HG03159 (cell line): Measurements from ENCODE around the gene SH3YL1.

Experiments
- ATAC-seq: cut with Tn5 transposase; IDR thresholded peaks from one replicate; pipeline ENCODE4 v1.9.1; 2021; ENCODE audit warnings: mild to moderate bottlenecking, moderate library complexity; ENCODE audit not compliant: unreplicated experiment

The SH3YL1 gene, protein sequence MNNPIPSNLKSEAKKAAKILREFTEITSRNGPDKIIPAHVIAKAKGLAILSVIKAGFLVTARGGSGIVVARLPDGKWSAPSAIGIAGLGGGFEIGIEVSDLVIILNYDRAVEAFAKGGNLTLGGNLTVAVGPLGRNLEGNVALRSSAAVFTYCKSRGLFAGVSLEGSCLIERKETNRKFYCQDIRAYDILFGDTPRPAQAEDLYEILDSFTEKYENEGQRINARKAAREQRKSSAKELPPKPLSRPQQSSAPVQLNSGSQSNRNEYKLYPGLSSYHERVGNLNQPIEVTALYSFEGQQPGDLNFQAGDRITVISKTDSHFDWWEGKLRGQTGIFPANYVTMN

DNA sequence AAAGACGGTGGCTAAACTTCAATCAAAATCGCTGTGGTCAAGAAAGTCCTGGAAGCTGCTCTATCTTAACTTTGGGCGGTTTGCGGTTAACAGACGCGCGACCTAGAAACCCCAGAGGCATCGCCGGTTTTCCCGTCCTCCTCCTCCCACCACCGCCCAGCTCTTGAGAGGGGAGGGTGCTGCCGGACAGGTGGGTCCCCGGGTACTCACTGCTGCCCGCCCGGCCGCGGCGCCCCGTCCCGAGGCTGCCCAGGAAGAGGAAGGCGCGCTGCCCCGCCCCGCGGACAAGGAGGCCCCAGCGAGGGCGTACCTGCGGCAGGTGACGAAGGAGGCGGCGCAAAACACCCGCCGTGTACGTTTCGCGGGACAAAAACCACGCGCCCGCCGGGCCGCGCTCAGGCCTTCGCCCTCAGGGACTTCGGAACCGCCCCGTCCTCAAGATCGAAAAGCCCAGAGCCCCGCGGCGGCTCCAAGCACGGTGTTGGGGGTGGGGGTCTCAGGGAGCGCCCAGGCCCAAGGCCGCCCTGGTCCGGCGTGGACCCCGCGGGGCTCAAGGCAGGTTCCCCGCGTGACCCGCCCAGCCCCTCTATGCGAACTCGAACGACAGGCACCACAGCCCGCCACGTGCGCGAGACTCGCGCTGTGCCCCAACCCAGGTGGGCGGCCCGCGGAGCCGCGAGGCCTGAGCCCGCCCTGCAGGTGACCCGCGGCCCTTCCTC is at the start of gene SH3YL1:
Gene SH3YL1, minus strand, starts transcription at position 259 of the 719 bp plus-strand sequence. Its CDS starts 48 bp downstream, at position 211.
- ATAC-seq = peak; percentile 36

DNA sequence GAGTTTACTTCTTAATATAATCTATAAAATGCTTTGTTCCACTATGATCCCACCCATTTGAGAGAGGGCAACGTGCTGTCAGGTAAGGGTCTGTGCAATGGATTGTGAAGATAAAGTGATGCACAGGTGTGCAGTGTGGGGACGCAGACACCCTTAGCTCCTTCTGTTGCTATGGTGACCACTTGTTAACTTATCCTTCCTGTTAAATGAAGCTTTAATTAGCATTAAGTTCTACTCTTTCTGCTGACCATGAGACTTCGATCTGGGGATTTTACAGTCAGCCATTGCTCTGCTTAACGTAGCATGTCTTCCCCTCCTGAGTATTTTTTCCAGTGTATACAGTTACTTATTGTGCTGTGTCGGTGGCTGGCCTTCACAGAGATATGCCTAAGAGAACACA is 47.2 kb upstream of the SH3YL1 start:
- no peak for ATAC-seq

DNA sequence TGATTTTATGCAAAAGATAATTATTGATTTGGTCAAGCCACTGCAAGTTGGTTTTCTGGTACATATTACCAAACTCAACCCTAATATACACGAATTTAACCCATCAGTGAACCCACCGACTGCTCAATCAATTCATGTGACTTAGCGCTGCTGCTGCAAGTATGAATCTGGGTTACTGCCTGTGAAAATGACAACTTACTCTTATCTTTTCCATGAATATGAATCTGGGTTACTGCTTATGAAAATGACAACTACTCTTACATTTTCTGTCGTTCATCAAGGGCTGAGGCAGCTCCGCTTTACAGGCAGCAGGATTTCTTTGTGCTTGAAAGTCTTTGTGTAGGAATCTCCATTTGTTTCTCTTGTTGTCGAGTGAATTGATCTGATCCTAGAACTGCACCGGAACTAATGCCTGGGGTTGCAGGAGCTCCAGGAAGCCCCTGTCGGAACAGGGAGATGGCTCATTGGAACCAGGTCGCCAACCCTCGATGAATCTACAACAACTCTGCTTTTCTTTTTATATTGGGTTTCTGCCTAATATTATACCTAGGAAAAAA is 46.2 kb upstream of the SH3YL1 start:
- no peak for ATAC-seq

DNA sequence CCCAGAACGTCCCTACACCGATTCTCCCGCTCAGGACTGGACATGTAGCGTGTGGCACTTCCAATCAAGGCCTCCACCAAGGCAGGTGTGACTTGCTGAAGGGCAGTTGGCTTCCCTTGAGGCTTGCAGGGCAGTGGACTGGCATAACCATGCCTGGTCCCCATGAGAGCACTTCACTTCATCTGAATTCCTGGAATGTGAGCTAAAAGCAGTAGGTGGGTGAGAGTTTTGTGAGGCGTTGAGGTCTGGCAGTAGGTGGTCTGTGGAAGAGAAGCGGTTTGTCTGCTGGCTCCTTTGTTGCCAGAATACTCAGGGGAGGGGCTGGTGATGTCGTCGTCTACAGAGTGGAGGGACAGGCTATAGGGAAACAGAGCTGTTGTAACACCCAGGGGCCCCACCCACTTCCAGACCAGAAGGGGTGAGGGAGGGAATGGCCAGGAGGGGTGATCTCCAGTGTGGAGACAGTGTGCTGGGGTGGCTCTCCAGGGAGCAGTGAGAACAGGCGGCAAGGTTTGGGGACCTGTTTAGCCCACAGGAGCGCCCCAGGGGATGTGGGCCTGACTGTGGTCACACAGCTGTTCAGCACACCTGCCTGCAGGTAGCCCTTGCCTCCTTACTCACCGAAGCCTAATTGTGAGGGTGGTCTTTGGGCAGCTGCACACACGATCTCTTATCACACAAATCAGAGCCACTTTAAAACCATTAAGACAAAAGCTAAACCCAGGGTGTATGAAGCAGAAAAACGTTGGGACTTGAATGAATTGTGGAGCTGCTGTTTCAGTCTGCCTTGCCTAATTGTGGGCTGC is 45.5 kb upstream of the SH3YL1 start:
- no peak for ATAC-seq

DNA sequence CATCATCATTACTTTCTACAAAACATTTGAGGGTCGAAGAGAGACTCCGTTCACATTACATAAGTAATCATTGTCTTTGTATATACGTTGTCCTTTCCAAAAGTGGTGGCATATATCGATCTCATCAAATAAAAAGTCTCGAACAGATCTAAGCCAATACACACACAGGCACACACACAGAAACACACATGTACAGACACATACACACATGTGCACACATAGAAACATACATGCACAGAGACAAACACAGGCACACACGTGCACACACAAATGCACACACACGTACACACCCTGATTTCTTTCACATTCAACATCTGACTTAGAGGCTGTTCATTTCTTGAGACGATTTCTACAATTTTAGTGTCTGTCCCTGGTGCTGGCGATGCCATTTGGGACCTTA is 41.5 kb upstream of the SH3YL1 start:
- no peak for ATAC-seq

DNA sequence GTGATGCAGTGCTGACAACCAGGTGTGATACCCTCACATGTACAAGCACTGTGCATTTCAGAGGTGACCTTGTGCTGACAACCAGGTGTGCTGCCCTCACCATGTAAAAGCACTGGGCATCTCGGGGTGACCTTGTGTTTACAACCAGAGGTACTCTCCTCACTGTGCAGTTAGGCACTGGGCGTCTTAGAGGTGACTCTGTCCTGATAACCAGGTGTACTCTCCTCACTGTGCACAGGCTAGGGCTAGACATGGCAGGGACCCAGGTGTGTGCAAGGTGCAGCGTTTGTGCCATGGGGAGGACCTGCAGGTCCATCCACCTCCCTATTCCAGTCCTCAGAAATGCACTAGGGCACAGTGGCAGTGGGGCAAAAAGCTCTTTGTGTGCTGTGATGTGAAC is 32.5 kb upstream of the SH3YL1 start:
- no peak for ATAC-seq

DNA sequence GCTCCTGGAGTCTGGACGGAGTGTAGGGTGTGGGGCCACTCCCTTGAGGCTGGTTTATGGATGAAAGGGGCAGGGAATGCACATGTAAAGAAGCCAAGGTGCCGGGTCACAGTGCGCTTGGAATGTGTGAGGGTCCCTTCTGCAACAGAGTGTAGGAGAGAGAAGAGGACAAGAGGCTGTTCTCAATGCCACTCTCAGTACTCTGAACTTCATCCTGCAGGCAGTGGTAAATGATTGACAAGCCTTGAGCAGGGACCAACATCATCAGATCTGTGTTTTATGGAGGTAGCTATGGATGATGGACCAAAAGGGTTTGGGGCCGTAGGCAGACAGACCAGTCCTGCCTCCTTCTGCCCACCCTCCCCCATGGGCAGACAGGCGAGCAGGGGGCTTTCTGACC is 31.3 kb upstream of the SH3YL1 start:
- ATAC-seq = no peak

DNA sequence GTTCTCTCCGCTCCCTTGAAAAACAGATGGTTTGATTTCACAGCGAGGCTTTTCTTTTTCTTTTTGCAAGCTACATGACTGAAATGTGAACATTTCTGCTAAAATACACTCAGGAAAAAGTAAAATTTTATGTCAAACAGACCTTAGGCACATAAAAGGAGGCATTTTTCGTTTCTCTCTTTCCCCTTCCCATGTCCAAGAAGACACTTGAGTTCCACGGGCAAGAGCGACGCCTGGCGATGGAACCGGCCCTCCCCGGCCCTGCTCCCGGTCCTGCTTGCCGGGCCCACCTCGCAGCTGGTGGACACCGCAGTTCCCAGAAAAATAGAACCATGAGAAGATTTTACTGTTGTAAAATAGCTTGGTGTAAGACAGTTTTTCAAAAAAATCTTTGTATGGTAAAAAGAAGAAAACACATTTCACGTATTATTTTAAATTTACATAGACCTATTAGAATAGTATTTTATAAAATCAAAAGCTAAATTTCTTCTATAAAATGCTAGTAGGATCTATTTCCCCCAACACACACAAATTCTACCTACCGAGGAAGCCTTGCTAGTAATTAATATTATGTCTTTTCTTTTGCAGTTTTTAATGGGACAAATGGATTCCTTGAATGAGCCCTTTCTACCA is 26.4 kb upstream of the SH3YL1 start:
- no peak for ATAC-seq

DNA sequence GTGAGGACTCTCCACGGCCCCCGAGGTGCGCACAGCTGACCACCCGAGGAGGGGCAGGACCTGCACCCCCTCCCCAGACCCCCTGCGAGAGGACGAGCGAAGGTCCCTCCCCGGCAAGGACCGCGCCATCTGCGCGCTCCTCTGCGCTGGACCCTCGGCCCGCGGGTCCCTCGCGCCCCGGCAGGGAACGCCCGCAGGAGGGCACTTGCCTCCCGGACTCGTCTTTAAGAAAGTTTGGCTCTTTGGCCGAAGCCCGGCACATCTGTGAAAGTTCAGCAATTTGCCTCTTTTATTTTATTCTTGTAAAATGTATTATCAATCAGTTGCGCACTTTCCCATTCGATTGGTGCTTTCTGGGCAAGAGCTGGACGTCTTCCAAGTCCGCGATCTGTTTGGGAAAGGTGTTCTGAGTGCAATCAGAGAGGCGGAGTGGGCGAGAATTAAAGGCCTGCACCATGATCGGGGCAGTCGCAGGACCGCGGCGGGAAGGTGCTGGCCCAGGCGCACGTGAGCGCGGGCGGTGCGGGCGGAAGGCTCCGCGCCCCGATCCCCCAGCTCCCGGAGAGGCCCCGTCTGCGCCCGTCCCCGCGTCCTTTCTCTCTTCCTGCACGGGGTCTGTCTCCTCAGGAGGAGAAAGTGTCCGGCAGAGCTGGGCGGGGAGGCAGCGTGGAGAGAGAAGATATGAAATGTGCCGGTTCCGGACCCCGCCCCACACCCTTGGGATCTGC is 25.7 kb upstream of the SH3YL1 start:
- no peak for ATAC-seq

DNA sequence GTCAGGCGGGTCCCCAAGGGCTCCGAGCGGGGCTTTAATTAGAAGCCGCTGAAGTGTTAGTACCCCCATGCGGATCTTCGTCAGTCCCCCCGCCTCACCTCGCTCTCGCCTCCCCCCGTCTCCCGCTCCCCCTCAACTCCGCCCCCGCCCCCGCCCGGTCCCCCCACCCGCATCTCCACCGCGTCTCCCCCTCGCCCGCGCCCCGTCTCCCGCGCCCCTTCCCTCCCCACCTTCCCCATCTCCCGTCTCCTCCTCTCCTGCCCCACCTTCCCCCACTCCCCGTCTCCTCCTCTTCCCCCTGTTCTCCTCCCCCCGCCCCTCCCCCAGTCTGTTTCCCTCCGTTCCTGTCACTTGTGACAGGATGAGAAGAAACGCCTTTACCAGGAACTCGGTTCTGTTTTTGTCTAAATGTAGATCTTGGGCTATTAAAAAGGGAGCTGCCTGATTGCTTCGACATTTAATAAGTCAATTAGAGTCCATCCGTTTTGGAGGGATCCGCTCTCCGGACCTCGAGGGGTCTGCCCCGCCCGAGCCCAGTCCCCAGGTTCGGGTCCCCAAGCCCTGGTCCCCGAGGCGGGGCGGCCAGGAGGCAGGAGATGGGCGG is 25.0 kb upstream of the SH3YL1 start:
- no peak for ATAC-seq

DNA sequence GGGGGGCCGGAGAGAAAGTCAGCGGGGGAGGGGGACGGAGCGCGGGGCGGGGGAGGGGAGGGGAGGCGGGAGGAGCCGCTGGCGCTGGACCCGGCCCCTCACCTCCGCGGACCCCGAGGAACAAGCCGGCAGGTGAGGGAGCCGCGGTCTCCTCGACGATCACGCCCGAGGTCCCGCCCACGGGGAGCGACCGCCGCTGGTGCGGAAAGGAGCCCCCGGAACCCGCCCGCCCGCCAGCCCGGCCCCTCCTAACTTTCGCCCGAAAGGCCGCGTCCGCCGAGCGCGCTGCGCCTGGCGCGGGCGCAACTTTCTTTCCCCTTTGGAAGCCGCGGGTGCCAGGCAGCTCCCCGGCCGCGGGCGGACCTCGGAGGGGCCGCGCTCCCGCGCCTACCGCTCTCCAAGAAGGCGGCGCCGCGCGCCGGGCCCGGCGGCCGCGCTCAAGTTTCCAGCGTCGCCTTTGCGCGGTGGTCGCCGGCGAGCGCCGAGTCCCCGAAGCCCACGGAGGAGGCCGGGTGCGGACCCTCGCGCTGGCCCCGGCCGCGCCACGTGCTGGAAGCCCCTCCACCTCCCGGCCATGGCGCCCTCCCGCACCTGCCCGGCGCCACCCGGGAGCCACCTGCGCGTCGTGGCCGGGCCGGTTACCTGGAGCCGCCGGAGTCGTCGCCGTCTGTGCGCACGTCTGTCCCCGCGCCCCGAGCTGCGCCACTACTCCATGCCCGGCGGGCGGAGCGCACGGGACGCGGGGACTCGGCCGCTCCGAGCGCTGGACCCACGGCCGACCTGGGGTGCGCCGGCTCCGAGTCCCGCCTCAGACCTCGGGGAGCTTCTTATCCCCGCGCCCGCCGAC is 24.3 kb upstream of the SH3YL1 start, which contains the start of gene ALKAL2:
Gene ALKAL2, minus strand, starts transcription at position 181 of the 847 bp plus-strand sequence. CDS start 256 bp downstream, outside the sequence.
- no peak for ATAC-seq

DNA sequence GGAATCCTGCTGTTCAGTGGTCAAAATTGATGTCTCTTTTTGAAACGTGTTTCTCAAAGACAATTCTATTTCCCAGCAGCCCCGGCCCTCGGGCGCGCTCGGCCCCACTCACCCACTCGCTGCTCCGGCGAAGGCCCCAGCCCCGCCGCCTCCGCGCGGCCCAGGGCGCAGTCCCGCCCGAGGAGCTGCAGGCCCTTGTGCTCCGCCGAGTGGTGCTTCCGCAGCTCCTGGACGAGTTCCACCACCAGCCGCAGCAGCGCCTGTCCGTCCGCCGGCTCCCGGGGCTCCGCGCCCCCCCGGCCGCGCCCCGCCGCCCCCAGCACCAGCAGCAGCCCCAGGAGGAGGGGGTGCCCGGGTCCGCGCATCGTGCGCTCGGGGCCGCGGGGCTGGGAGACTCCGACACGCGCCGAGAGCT is 23.6 kb upstream of the SH3YL1 start:
- no peak for ATAC-seq

DNA sequence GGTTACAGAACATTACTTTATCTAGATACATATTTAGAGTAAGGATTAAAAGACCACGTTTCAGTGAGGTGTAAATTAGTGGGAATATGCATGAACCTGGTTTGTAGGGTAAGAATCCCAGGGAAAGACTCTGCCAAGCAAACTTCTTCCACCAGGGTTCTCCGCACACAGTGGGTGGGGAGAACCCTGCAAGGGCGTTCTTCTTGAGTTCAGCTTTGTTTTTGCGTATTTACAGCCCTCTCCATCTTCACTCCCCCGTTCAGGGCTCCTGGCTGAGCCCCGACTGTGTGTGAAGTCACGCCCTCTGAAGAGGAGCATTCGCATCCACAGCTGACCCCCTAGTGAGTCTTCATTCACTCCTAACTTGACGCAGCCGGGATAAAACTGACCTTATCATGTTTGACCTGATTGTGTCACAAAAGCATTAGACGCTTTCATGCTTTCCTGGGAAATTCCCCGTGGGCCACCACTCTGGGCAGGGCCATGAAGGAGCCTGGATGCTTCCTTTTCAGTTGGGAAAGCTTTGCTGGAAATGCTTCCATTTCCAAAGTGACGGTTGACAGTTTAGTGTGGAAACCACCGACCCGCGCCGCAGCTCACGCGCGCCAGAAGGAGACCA is 23.1 kb upstream of the SH3YL1 start:
- ATAC-seq = no peak

DNA sequence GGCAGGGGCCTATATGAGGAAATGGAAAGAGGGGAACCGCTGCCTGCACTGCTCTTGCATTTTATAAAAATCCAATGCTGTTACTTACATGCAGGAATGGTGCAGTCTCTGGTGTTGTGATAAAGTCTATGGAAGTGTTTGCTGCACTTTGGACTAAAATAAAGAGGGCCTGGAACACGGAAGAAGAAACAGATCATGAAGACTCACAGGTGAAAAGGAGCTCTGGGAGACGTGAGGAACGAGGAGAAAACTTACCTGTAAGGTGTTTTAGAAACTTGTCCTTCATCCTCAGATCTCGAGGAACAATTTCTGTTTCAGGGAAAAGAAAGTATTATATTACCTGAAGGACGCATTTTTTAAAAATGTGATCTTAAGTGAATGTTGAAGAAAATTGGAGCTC is 22.2 kb upstream of the SH3YL1 start:
- no peak for ATAC-seq

DNA sequence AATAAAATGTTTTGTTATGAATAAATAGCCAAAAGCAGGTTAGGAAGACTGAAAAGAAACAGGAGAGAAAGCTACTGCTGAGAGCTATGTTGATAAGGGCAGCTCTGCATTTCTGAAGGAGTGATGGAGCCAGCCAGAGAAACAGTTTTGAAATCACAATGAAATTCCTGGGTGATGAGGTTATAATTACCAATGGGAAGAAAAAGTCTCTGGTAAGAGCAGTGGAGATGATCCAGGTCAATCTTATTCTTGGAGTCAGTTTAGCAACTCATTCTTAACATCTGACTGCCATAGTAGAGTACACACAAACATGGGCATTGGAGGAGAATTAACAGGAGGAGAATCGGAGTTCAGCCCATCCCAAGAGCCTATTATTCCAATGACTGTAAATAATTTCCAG is 21.7 kb upstream of the SH3YL1 start:
- no peak for ATAC-seq

DNA sequence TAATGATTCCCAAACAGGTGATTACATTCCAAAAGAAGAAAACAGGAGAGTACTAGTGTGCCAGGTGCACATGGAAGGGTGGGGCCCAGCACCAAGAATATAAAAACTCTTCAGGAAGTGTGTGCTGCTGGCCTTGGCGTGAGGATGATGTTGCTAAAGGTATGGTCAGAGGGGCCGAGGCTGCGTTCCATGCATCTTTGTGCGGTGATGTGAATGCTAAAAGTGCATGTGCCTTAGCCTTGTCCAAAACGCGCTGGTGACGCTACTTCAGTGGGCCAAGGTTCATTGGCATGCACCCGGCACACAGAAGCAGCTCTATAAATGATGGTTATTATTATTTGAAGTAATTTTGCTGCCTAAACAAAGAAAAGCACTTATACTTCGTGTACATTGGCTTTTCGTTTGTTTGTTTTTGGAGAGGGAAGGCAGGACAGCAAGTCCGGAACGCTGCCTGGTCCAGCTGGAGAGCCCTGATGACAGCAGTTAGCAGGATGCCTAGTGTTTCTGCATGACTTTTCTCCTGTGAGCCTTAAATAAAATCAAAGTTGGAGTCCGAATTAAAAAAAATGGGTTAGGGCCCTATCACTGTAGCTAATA is 21.2 kb upstream of the SH3YL1 start:
- no peak for ATAC-seq

DNA sequence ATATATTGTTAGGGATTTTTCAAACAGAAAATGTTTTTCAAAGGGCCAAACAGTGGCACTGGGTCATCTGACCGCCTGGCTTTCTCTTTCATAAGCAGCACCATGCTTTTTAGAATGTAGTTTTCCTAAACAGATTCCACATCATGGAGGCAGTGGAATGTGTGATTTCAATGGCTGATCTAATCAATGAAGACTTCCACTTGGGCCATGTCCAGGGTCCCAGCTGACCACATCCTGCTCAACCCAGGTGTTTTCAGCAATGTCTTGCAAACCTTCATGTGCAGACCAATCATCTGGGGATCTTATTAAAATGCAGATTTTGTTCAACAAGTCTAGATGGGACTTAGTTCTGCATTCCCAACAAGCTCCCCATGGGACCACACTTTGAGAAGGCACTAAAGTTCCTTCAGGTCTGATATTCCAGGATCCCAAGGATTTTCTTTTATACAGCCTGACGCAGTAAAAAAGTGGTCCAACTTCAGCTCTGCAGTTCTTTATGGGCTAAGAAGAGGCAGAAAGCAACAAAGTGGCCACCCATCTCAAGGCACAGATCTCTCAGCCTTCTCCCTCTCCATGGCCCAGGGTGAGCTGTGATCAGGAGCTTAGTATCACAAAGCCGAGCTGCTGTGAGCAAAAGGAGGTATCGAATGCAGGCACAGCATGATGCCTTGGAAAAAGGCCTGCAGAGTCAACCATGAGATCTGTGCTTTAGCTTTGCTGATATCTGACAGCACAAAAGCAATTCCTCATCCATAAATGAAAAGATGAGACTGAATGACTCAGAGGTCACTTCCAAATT is 20.4 kb upstream of the SH3YL1 start:
- no peak for ATAC-seq
